Type B pancreatic cell (in vitro differentiated cells): Measurements from ENCODE around the gene DTNA. TPM values are rescaled to one million over a fixed set of nuclear protein-coding genes. Genes with fewer than 3 reads are reported as not detected.

Experiments
- DNase-seq: peaks from one replicate; pipeline ENCODE4 v3.0.0; 2021; ENCODE audit warnings: mixed read lengths; ENCODE audit not compliant: unreplicated experiment; ENCODE audit errors: extremely low spot score
- H3K27ac Mint-ChIP-seq: 2 replicates; pipeline ENCODE4 v1.8.0; 2021; ENCODE audit warnings: mild to moderate bottlenecking, mixed read lengths
- H3K27me3 Mint-ChIP-seq: 2 replicates; pipeline ENCODE4 v1.8.0; 2021; ENCODE audit warnings: mixed read lengths
- H3K36me3 Mint-ChIP-seq: 2 replicates; pipeline ENCODE4 v1.8.0; 2021; ENCODE audit warnings: mixed read lengths
- H3K4me1 Mint-ChIP-seq: one replicate; pipeline ENCODE4 v1.8.0; 2021; ENCODE audit warnings: mixed read lengths; ENCODE audit not compliant: unreplicated experiment
- H3K4me3 Mint-ChIP-seq: 2 replicates; pipeline ENCODE4 v1.8.0; 2021; ENCODE audit warnings: mild to moderate bottlenecking, mixed read lengths
- H3K9me3 Mint-ChIP-seq: 2 replicates; pipeline ENCODE4 v1.8.0; 2021; ENCODE audit warnings: mixed read lengths
- total RNA-seq: library from RNA; stranded (reverse); gene quantifications from 2 replicates; pipeline ENCODE4 v1.2.1, GENCODE V29; 2021; ENCODE audit warnings: low replicate concordance
- TF ChIP-seq, protein P1 (sequence below): fragments of 200-600 bp; sonication (generic); conservative IDR thresholded peaks from 2 replicates; pipeline ENCODE4 v1.5.0; 2021; ENCODE audit warnings: antibody characterized with exemption, mild to moderate bottlenecking

Gene DTNA
- total RNA-seq, 1 donor from 2014 or later, result 23.6 TPM

DNA sequence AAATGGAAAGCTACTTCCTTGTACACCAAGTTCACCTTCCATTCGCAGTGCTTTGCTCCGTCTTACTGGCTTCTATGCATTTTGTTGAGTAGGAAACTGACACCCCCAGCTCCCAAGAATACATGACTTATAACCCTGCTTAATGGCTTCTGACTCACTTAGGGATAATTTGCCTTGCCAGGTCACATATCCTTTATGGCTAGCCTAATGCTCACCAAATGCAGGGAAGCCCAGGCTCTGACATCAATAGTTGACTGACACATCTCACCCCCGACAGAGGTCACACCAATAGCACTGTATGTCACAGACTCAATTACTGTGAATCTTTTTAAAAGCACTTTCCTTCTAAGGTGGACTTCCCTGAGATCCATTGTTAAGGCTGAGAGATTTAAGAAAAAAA, 147.2 kb downstream of the DTNA start:
- Mint-ChIP-seq H3K4me3 (no peak overlapping the region), H3K4me1 (no peaks in the 10 kb centered on the region), H3K27ac (no peak overlapping the region), H3K27me3 (no peaks in the 10 kb centered on the region), H3K36me3 (peaks cover 3% of the 10 kb centered on the region), H3K9me3 (no peaks in the 10 kb centered on the region)
- DNase-seq, result no peak
- TF ChIP-seq, protein P1, sequence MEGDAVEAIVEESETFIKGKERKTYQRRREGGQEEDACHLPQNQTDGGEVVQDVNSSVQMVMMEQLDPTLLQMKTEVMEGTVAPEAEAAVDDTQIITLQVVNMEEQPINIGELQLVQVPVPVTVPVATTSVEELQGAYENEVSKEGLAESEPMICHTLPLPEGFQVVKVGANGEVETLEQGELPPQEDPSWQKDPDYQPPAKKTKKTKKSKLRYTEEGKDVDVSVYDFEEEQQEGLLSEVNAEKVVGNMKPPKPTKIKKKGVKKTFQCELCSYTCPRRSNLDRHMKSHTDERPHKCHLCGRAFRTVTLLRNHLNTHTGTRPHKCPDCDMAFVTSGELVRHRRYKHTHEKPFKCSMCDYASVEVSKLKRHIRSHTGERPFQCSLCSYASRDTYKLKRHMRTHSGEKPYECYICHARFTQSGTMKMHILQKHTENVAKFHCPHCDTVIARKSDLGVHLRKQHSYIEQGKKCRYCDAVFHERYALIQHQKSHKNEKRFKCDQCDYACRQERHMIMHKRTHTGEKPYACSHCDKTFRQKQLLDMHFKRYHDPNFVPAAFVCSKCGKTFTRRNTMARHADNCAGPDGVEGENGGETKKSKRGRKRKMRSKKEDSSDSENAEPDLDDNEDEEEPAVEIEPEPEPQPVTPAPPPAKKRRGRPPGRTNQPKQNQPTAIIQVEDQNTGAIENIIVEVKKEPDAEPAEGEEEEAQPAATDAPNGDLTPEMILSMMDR, result no peak

DNA sequence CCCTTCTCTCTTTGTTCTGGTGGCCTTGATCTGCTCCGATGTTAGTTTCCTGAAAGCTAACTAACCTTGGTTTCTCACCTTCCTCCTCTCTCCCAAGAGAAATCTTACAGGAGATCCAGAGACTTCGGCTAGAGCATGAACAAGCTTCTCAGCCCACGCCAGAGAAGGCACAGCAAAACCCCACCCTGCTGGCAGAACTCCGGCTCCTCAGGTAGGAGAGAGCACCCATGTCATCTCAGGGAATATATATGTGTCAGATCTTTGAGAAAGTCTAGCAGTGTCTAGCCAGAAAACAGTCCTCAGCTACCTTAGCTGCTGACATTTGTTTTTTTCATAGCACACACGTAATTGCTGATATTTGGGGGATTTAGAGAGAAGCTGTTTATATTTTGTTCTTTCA, 148.1 kb downstream of the DTNA start:
- Mint-ChIP-seq H3K4me3 (no peak overlapping the region), H3K27ac (no peak overlapping the region), H3K27me3 (no peaks in the 10 kb centered on the region), H3K9me3 (no peaks in the 10 kb centered on the region), H3K4me1 (no peaks in the 10 kb centered on the region), H3K36me3 (no peaks in the 10 kb centered on the region)
- DNase-seq, result no peak
- TF ChIP-seq, protein P1, result no peak

GRCh38 chr18:34859496-34859895, 149.4 kb downstream of the DTNA start:
- Mint-ChIP-seq H3K4me3 (no peak overlapping the region), H3K27ac (no peak overlapping the region), H3K4me1 (no peaks in the 10 kb centered on the region)

DNA sequence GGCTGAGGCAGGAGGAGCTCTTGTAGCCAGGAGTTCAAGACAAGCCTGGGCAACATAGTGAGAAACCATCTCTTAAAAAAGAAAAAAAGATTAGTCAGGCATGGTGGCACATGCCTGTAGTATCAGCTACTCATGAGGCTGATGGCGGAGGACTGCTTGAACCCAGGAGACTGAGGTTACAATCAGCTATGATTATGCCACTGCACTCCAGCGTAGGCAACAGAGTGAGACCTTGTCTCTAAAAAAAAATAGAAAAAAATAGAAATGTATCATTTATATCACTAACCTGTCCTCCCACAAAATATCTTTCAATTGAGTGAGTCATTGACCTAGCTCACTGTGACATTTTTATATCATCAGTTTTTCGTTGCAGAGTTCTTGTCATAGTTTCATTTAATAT, 152.5 kb downstream of the DTNA start:
- no peaks in the 10 kb centered on the region for H3K9me3 Mint-ChIP-seq
- no peak overlapping the region for H3K27ac Mint-ChIP-seq
- TF ChIP-seq, protein P1, result no peak
- H3K36me3 Mint-ChIP-seq, result peaks cover 4% of the 10 kb centered on the region
- no peak overlapping the region for H3K4me3 Mint-ChIP-seq
- H3K4me1 Mint-ChIP-seq, result peaks cover 3% of the 10 kb centered on the region
- DNase-seq, result no peak
- no peaks in the 10 kb centered on the region for H3K27me3 Mint-ChIP-seq

More at GRCh38 chr18:34859496-34859895, 149.4 kb downstream of the DTNA start:
- no peak for DNase-seq
- H3K36me3 Mint-ChIP-seq, result no peaks in the 10 kb centered on the region
- TF ChIP-seq, protein P1, result no peak
- H3K27me3 Mint-ChIP-seq, result no peaks in the 10 kb centered on the region
- no peaks in the 10 kb centered on the region for H3K9me3 Mint-ChIP-seq

DNA sequence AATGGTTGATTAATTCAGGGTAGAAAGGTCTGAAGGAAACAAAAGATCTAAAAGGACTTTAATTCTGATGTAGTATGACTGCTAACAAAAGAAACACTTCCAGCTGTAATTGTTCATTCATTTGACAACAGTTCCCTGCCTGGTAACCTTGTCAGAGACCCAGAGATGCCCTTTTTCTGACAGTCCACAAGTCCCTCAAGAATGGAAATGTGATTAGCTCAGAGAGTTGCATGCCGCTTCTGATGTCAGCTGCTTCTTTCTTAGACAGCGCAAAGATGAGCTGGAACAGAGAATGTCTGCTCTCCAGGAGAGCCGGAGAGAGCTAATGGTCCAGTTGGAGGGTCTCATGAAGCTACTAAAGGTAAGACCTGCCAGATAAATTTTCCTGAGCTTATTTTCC, 153.6 kb downstream of the DTNA start:
- Mint-ChIP-seq H3K9me3 (no peaks in the 10 kb centered on the region), H3K4me1 (peaks cover 4% of the 10 kb centered on the region), H3K4me3 (no peak overlapping the region), H3K27ac (no peak overlapping the region), H3K27me3 (no peaks in the 10 kb centered on the region), H3K36me3 (peaks cover 4% of the 10 kb centered on the region)
- TF ChIP-seq, protein P1, result no peak
- DNase-seq, result no peak
